Fibroblast of skin of abdomen (primary cell): ENCODE results near the gene MTSS2.
"Not testable (repeated sequence)": the region's sequence is repeated elsewhere in the genome, so short reads cannot be mapped to it uniquely, and the experiment has no call there.

Source experiments
- DNase-seq: peaks from one replicate; pipeline ENCODE4 v3.0.0-alpha.2; 2013

The MTSS2 gene

DNA sequence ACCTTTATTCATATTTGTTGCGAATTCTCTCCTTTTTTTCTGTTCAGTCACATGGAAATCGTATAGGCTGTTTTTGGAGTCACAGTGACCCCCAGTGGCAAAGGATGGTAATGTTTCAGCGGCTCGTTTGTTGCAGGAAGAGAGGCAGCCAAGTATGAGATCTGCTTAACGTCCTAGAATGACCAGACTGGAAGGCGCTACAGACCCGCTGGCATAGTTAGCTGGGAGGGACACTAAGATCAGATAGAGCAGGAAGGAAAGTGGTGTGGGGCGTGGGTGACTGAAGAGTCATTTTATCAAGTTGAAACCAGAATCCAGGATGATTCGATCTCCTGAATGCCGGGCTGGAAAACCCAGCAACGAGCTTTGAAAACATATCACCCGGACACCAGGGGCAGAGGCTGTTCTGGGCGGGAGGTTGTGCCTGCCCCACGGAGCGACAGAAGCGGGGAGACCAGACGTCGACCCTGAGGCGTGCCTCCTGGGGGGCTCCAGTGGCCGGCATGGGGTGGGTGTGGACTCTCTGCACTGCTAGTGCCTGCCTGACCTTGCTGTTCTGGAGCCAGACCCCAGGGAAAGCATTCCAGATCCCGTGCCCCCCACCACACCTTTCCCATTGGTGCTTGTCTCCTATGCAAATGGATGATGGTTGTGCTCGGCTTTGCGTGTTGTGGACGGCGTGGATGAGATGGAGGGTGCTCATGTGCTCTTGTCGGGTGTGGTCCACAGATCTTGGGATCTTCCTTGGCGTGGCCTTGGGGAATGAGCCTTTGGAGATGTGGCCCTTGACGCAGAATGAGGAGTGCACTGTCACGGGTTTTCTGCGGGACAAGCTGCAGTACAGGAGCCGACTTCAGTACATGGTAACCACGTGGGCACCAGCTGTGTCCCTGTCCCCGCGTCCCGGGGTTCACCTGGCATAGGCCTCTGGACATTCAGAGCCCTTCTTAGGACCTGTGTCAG is 31.8 kb downstream of the MTSS2 start:
- peak; percentile 80 for DNase-seq

DNA sequence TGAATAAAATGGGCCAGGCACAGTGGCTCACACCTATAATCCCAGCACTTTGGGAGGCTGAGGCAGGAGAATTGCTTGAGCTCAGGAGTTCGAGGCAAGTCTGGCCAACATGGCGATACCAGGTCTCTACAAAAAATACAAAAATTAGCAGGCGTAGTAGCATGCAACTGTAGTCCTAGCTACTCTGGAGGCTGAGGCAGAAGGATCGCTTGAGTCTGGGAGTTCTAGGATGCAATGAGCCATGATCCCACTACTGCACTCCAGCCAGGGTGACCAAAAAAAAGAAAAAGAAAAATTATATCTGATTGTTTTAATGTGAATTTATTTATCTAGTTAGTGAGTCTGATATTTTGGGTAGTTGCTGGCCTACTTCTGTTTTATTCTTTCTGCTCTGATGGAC is 32.4 kb downstream of the MTSS2 start:
- no peak for DNase-seq

DNA sequence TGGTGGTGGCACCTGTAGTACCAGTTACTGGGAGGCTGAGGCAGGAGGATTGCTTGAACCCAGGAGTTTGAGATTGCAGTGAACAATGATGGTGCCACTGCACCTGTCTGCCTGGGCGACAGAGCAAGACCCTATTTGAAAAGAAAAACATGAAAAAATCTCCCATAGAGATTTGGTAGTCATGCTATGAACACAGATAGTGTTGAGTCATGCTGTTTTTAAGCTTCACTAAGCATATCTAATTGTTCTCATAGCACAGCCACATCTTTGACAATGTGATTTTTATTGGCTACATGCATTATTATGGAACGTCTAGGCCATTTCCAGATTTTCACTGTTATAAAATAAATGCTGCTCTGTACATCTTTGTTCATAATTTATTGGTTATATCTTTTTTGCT is 33.5 kb downstream of the MTSS2 start:
- DNase-seq, result no peak

DNA sequence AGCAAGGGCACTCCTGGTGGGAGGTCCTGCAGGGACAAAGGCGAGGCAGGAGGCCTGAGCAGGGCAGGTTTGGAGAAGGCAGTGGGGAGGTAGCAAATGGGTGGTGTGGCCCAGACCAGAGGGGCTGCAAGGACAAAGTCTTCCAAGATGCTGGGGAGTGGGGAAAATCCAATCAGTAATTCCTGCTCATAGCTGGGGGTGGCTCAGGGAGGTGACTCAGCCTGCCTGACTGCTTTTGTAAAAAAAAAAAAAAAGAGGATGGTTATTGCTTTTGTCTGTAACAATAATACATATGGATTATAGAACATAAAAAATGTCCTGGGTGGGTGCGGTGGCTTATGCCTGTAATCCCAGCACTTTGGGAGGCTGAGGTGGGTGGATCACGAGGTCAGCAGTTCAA is 34.3 kb downstream of the MTSS2 start:
- peak; percentile 24 for DNase-seq

DNA sequence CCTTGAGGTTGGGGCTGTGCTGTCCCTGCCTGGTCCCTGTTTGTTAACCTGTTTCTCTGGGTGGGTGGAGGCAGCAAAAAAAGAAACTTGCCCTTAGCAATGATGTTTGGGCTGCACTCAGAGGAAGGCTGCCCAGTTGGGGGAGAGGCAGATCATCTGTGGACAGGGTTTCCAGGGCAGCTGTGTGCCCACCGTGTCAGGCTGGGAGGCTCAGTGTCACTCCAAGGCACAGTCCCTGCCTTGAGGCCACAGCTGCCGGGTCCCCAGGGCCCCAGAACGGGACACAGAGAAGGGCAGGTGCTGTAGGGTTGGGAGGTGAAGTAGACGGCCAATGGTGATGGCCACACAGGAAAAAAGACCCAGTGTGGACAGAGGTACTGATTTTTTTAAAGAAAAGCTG is 35.6 kb downstream of the MTSS2 start:
- no peak for DNase-seq

DNA sequence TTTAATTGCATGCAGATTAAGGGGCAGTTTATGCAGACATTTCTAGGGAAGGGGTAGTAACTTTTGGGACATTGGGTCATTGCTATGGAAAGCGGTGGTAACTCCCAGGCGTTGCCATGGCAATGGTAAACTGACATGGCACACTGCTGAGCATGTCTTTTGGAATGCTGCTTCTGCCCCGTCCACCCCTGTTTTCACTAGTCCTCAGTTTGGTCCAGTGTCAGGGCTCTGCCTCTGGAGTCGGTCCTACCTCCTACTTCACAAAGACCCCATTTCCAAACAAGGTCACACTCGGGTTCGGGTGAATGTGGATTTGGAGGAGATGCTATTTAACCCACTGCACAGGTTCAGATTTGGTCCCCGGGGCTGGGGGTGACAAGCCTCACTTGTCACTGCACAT is 36.6 kb downstream of the MTSS2 start:
- no peak for DNase-seq

DNA sequence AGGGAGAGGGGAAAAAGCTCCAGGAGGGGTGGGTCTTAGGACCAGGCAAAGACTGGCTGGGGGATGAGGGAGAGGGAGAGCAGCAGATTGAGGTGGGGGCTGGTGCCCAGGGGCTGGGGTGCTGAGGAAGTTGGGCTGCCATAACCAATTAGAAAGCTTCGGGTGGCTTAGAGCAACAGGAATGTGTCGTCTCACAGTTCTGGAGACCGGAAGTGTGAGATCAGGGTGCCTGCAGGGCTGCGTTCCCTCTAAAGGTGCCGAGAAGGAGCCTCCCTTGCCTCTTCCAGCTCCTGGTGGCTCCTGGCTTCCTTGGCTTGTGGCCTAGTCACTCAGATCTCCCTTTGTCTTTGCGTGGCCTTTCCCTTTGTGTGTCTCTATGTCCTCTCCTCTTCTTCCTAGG is 37.2 kb downstream of the MTSS2 start:
- DNase-seq, result no peak

DNA sequence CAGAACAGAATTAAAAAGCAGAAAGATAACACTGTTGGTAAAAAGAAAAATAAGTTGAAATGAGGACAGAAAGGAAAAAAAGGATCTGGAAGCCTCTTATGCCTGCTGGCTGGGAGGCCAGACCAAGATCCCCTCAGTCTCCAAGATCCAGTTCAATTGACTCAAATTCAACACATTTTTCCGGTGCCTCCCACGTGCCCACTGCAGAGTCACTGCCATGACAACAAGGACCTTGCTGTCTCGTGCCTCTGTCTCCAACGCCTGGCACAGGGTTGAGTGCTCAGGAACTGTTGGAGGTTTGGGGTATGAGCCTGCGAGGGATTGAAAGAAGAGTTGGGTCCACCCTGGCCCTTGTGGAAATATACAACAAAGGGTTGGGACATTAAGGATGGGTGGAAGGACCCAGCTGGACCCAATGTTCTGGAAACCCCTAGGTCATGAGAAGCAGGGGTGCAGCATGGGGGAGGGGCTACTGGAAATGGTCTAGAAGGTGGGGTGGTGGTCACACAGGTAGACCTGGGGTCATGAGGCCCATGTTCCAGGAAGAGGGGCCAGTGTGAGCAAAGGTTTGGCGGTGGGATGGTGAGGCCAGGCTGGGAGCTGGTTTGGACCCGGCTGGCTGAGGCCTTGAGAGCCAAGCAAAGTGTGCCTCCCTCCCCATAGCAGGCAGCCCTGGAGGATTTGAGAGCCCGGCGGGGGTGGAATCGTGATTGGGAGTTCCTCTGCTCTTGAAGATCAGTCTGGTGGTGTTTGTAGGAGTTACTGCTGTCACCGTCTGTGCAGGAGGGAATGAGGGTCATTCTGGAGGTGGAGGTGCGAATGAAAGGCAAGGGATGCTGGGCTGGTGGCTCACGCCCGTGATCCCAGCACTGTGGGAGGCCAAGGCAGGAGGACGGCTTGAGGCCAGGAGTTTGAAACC is 38.2 kb downstream of the MTSS2 start:
- no peak for DNase-seq

DNA sequence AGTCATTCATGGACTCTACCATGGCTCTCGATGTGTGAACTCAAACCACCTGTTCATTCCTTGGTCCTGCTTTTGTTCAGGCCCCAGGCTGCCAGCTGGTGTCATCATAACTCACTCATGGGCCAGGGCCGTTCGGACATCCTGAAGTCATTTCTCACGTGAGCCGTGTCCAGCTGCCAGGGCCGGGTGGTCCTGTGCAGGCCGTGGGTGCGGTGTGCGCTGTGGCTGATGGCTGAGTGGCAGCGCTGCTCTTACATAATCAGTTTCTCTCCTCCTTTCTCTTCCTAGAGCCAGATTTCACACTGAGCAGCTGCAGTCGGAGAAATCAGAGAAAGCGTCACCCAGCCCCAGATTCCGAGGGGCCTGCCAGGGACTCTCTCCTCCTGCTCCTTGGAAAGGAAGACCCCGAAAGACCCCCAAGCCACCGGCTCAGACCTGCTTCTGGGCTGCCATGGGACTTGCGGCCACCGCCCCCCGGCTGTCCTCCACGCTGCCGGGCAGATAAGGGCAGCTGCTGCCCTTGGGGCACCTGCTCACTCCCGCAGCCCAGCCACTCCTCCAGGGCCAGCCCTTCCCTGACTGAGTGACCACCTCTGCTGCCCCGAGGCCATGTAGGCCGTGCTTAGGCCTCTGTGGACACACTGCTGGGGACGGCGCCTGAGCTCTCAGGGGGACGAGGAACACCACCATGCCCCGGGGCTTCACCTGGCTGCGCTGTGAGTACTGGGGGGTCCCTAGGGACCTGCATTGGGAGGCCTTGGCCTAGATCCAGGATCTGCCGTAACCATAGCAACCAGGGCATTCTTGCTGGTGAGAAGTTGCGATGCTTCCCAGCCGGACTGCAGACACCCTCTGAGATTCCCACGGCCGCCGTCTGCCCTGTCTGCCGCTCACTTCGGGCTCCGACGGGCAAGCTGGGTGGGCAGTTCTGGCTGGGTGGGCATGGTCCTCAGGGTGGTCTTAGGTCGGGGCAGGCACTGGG is 39.3 kb downstream of the MTSS2 start, which contains the start of gene IL34:
IL34 (plus strand) TSS at position 300 of the 982 bp plus-strand sequence; CDS start at position 689, 389 bp downstream.
- DNase-seq, result no peak

DNA sequence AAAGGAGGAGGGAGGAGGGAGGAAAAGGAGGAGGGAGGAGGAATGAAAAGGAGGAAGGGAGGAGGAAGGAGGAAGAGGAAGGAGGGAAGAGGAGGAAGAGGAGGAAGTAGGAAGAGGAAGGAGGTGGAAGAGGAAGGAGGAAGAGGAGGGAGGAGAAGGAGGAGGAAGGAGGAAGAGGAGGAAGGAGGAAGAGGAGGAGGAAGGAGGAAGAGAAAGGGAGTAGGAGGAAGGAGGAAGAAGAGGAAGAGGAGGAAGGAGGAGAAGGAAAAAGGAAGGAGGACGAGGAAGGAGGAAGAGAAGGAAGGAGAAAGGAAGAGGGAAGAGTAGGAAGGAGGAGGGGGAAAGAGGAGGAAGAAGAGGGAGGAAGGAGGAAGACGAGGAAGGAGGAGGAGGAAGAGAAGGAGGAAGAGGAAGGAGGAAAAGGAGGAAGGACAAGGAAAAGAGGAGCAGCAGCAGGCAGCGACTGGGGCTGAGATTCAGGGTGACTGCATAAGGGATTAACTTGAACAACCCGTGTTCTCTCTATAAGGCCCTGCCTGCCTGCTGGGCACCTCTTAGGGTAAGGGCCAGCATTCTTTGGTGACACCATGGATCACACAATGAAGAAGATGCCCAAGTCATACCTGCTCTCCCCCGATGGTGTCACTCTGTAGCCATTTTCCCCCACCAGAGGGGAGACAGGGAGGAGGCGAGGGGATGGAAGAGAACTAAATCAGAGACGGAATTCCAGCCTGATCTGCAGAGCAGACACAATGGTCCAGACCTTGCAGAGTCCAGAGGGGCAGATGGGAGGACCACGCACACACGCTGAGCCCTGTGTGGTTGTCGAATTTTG is 40.9 kb downstream of the MTSS2 start:
- no peak for DNase-seq

DNA sequence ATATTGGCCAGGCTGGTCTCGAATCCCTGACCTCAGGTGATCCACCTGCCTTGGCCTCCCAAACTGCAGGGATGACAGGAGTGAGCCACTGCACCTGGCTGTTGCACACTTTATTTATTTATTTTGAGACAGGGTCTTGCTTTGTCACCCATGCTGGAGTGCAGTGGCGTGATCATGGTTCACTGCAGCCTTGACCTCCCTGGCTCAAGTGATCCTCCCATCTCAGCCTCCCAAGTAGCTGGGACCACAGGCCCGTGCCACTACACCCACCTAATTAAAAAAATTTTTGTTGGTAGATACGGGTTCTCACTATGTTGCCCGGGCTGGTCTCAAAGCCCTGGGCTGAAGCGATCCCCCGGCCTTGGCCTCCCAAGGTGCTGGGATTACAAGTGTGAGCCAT is 42.6 kb downstream of the MTSS2 start:
- DNase-seq, result not testable (repeated sequence)

DNA sequence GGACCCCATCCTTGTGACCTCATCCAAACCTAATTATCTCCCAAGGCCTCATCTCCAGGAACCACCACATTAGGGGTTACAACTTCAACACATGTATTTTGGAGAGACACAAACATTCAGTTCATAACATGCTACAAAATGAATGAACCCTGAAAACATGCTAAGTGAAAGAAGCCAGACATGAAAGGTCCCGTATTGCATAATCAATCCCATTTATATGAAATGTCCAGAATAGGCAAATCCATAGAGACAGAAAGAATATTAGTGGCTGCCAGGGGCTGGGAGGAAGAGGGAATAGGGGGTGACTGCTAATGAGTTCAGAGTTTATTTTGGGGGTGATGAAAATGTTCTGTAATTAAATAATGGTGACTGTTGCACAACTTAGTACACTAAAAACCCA is 43.2 kb downstream of the MTSS2 start:
- DNase-seq, result no peak

DNA sequence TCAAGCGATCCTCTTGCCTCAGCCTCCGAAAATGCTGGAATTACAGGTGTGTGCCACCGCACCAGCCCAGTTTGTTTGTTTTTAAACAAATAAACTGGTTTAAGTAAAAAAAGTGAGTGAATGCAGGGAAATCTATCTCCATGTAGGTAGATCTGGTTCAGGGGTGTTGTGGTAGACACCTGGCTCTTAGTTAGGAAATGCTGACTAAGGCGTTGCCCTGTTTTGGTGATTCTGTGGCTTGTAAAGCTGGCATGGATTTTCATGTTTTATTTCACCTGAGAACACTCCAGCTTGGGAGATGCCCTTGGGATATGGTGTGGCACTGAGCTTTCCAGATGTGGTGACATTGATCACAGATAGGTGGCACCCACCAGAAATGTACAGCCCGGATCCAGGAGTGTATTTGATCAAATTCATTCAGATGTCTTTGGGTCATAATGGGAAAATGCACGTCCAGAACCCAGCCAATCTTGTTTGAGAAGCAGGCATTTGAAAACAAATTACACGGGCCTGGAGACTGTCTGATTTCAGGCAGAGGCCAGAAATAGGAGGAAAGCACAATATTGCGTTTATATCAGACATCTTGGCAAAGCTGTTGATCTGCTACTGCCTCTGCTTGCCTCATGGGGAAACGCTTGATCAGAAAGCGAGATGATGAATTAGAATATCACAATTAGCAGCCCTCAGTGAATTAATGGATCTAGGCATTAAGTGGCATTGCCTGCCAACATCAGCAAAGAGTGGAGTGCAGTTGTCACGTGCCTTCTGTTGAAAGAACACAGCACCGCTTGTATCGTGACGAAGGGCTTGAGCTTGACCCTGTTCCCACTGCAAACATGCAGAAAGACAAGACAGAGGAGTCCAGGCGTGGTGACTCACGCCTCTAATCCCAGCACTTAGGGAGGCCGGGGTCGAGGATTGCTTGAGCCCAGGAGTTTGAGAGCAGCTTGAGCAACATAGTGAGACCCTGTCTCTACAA is 46.8 kb downstream of the MTSS2 start:
- peak; percentile 57 for DNase-seq
